Liver (tissue), 9 donors: ENCODE data around the gene LONRF2. TPM values are rescaled to one million over a fixed set of nuclear protein-coding genes. Genes with fewer than 3 reads are reported as not detected.
A peak's percentile ranks its signal among the peaks of the same experiment; 100 is the strongest.

Experiments used
- DNase-seq: peaks from one replicate; pipeline ENCODE4 v3.0.0-alpha.2; 2017; ENCODE audit warnings: low spot score
- H3K27ac ChIP-seq, 2 donors: one replicate each; pipeline ENCODE4 v1.7.0; 2013; ENCODE audit warnings: inconsistent platforms in 2 of 2, low read length in 2 of 2, control low read depth in 1 of 2, low read depth in 1 of 2, mild to moderate bottlenecking in 1 of 2
- H3K27me3 ChIP-seq, 4 donors: one replicate each; pipeline versions ENCODE4 v1.6.1 to v1.7.0; 2013; ENCODE audit warnings: low read length in 3 of 4, inconsistent platforms in 1 of 4, mild to moderate bottlenecking in 1 of 4, moderate library complexity in 1 of 4; ENCODE audit not compliant: control insufficient read depth in 4 of 4, insufficient read depth in 4 of 4
- H3K36me3 ChIP-seq, 4 donors: one replicate each; pipeline versions ENCODE4 v1.6.1 to v1.7.0; 2013; ENCODE audit warnings: low read length in 3 of 4, mild to moderate bottlenecking in 3 of 4, low read depth in 1 of 4, moderate library complexity in 1 of 4; ENCODE audit not compliant: control insufficient read depth in 4 of 4, insufficient read depth in 3 of 4
- H3K4me1 ChIP-seq, 4 donors: one replicate each; pipeline versions ENCODE4 v1.6.1 to v1.7.0; 2013; ENCODE audit warnings: low read length in 3 of 4, mild to moderate bottlenecking in 3 of 4, moderate library complexity in 1 of 4; ENCODE audit not compliant: control insufficient read depth in 4 of 4, insufficient read depth in 4 of 4
- H3K4me3 ChIP-seq, 3 donors: one replicate each; pipeline versions ENCODE4 v1.6.1 to v1.7.0; 2013; ENCODE audit warnings: low read length in 3 of 3, control low read depth in 1 of 3, low read depth in 1 of 3, mild to moderate bottlenecking in 1 of 3
- H3K9ac ChIP-seq, 2 donors: one replicate each; pipeline ENCODE4 v1.7.0; 2013; ENCODE audit warnings: low read length in 2 of 2, mild to moderate bottlenecking in 2 of 2, moderate library complexity in 2 of 2, control low read depth in 1 of 2, low read depth in 1 of 2
- H3K9me3 ChIP-seq, 4 donors: one replicate each; pipeline versions ENCODE4 v1.6.1 to v1.7.0; 2013; ENCODE audit warnings: low read length in 3 of 4; ENCODE audit not compliant: control insufficient read depth in 4 of 4
- EGR1 ChIP-seq, 2 donors: IDR thresholded peaks; 2 replicates each; pipeline ENCODE4 v1.6.1; 2016 to 2018; ENCODE audit warnings: antibody characterized with exemption in 2 of 2, low read depth in 2 of 2
- FOXA2 ChIP-seq: IDR thresholded peaks from 2 replicates; pipeline ENCODE4 v1.6.1; 2016; ENCODE audit warnings: antibody characterized with exemption
- HNF4A ChIP-seq, 2 donors: conservative IDR thresholded peaks; 2 replicates each; pipeline ENCODE4 v1.6.1; 2016; ENCODE audit warnings: antibody characterized with exemption in 2 of 2, mild to moderate bottlenecking in 2 of 2
- HNF4G ChIP-seq: IDR thresholded peaks from 2 replicates; pipeline ENCODE4 v1.6.1; 2016; ENCODE audit warnings: antibody characterized with exemption
- RAD21 ChIP-seq, 2 donors: IDR thresholded peaks; 2 replicates each; pipeline ENCODE4 v1.6.1; 2016; ENCODE audit warnings: antibody characterized with exemption in 2 of 2, mild to moderate bottlenecking in 2 of 2
- TAF1 ChIP-seq: conservative IDR thresholded peaks from 2 replicates; pipeline ENCODE4 v1.6.1; 2016; ENCODE audit warnings: antibody characterized with exemption, mild to moderate bottlenecking
- WGBS: extraction: QIAGEN DNeasy Blood & Tissue Kit; methylation state at CpG from one replicate; pipeline ENCODE4 v1.1.7; 2013; 5-methylcytosine and 5-hydroxymethylcytosine counted together
- polyA plus RNA-seq, 2 donors: library from polyadenylated mRNA; stranded (reverse) in 1 of 2; unstranded in 1 of 2; fragments of 200-250 nt in 1 of 2; fragments of >200 nt in 1 of 2; fragmentation: Nextera tagmentation in 1 of 2; extraction: Ambion mirVana in 1 of 2; gene quantifications; one replicate each; pipeline versions ENCODE4 v1.2.1 to v1.2.3, GENCODE V29; 2013 to 2015
- total RNA-seq, 2 donors: library from RNA; depleted of rRNA; stranded (reverse); fragments of >200 nt; gene quantifications; one replicate each; pipeline ENCODE4 v1.2.3, GENCODE V29; 2014
- TF ChIP-seq, protein P1 (sequence below): fragments of 150-350 bp; IDR thresholded peaks from 2 replicates; pipeline ENCODE4 v1.5.1; 2017; ENCODE audit warnings: improper control_type of control experiment, low read depth, low read length; ENCODE audit not compliant: missing input control
- TF ChIP-seq, protein P2 (sequence below): IDR thresholded peaks from 2 replicates; pipeline ENCODE4 v1.6.1; 2016; ENCODE audit warnings: antibody characterized with exemption
- TF ChIP-seq, protein P3 (sequence below): IDR thresholded peaks from 2 replicates; pipeline ENCODE4 v1.6.1; 2016; ENCODE audit warnings: antibody characterized with exemption, mild to moderate bottlenecking
- TF ChIP-seq, protein P4 (sequence below): IDR thresholded peaks from 2 replicates; pipeline ENCODE4 v1.6.1; 2016; ENCODE audit warnings: antibody characterized with exemption
- donor health status: healthy.
- donor health status: healthy.
- donor health status: healthy.
- donor health status: healthy.
- donor health status: healthy.

Gene LONRF2
- total and polyA plus RNA-seq, 4 donors, result 0.06 to 3.7 (median 0.24) TPM

GRCh38 chr2:100246163-100247145, 75.8 kb downstream of the LONRF2 start:
- Histone ChIP-seq H3K4me1 (peaks cover 0 to 4% (median 2%) of the 10 kb centered on the region in 4 donors), H3K9ac (no peak overlapping the region), H3K27ac (no peak overlapping the region), H3K36me3 (no peaks in the 10 kb centered on the region), H3K27me3 (no peaks in the 10 kb centered on the region), H3K4me3 (no peak overlapping the region), H3K9me3 (no peaks in the 10 kb centered on the region)
- no peak for DNase-seq
- WGBS, result 83% methylated on average over 28 of the region's 28 CpGs
- TF ChIP-seq, protein P1, sequence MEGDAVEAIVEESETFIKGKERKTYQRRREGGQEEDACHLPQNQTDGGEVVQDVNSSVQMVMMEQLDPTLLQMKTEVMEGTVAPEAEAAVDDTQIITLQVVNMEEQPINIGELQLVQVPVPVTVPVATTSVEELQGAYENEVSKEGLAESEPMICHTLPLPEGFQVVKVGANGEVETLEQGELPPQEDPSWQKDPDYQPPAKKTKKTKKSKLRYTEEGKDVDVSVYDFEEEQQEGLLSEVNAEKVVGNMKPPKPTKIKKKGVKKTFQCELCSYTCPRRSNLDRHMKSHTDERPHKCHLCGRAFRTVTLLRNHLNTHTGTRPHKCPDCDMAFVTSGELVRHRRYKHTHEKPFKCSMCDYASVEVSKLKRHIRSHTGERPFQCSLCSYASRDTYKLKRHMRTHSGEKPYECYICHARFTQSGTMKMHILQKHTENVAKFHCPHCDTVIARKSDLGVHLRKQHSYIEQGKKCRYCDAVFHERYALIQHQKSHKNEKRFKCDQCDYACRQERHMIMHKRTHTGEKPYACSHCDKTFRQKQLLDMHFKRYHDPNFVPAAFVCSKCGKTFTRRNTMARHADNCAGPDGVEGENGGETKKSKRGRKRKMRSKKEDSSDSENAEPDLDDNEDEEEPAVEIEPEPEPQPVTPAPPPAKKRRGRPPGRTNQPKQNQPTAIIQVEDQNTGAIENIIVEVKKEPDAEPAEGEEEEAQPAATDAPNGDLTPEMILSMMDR, result peak; percentile 29
- TF ChIP-seq RAD21 (IDR thresholded peaks at IDR 0.05) (peak in 1 of 2 donors; percentile 69), HNF4G (no peak)

- DNase-seq, result no peak
- H3K9ac ChIP-seq, result no peak overlapping the region
- H3K4me1 ChIP-seq, result peaks cover 0 to 4% (median 2%) of the 10 kb centered on the region in 4 donors
- H3K36me3 ChIP-seq, result no peaks in the 10 kb centered on the region
- no peaks in the 10 kb centered on the region for H3K9me3 ChIP-seq
- no peaks in the 10 kb centered on the region for H3K27me3 ChIP-seq
- H3K4me3 ChIP-seq, result no peak overlapping the region
- TF ChIP-seq, protein P2, sequence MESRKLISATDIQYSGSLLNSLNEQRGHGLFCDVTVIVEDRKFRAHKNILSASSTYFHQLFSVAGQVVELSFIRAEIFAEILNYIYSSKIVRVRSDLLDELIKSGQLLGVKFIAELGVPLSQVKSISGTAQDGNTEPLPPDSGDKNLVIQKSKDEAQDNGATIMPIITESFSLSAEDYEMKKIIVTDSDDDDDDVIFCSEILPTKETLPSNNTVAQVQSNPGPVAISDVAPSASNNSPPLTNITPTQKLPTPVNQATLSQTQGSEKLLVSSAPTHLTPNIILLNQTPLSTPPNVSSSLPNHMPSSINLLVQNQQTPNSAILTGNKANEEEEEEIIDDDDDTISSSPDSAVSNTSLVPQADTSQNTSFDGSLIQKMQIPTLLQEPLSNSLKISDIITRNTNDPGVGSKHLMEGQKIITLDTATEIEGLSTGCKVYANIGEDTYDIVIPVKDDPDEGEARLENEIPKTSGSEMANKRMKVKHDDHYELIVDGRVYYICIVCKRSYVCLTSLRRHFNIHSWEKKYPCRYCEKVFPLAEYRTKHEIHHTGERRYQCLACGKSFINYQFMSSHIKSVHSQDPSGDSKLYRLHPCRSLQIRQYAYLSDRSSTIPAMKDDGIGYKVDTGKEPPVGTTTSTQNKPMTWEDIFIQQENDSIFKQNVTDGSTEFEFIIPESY, result no peak
- TF ChIP-seq HNF4A (conservative IDR thresholded peaks at IDR 0.05), result no peak
- TF ChIP-seq, protein P3, sequence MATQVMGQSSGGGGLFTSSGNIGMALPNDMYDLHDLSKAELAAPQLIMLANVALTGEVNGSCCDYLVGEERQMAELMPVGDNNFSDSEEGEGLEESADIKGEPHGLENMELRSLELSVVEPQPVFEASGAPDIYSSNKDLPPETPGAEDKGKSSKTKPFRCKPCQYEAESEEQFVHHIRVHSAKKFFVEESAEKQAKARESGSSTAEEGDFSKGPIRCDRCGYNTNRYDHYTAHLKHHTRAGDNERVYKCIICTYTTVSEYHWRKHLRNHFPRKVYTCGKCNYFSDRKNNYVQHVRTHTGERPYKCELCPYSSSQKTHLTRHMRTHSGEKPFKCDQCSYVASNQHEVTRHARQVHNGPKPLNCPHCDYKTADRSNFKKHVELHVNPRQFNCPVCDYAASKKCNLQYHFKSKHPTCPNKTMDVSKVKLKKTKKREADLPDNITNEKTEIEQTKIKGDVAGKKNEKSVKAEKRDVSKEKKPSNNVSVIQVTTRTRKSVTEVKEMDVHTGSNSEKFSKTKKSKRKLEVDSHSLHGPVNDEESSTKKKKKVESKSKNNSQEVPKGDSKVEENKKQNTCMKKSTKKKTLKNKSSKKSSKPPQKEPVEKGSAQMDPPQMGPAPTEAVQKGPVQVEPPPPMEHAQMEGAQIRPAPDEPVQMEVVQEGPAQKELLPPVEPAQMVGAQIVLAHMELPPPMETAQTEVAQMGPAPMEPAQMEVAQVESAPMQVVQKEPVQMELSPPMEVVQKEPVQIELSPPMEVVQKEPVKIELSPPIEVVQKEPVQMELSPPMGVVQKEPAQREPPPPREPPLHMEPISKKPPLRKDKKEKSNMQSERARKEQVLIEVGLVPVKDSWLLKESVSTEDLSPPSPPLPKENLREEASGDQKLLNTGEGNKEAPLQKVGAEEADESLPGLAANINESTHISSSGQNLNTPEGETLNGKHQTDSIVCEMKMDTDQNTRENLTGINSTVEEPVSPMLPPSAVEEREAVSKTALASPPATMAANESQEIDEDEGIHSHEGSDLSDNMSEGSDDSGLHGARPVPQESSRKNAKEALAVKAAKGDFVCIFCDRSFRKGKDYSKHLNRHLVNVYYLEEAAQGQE, result no peak
- TF ChIP-seq, protein P4, sequence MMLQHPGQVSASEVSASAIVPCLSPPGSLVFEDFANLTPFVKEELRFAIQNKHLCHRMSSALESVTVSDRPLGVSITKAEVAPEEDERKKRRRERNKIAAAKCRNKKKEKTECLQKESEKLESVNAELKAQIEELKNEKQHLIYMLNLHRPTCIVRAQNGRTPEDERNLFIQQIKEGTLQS, result no peak
- TF ChIP-seq HNF4G, result no peak
- TF ChIP-seq EGR1 (IDR thresholded peaks at IDR 0.05; ENCODE audit: low read depth in 2 of 2), result no peak
- TF ChIP-seq TAF1, result no peak
- no peak for TF ChIP-seq FOXA2
- no peak overlapping the region for H3K27ac ChIP-seq
- WGBS, result 93% methylated on average over 4 of the region's 4 CpGs
Observed at GRCh38 chr2:100245681-100246080, 76.6 kb downstream of the LONRF2 start.
